ENCODE results near the gene SETD2. TPM values are rescaled to one million over a fixed set of nuclear protein-coding genes. Genes with fewer than 3 reads are reported as not detected.

Gene SETD2
- total and polyA plus RNA-seq, 2 donors (not counting 1 experiment from before 2014, with no cell fraction given): 22.6 to 91.4 TPM

- Mint-ChIP-seq H3K27me3 (no peaks in the 10 kb centered on the region), H3K27ac (no peak overlapping the region), H3K4me1 (peaks cover 26% of the 10 kb centered on the region), H3K9me3 (ENCODE audit: insufficient read depth) (no peaks in the 10 kb centered on the region), H3K4me3 (no peak overlapping the region)
- CTCF ChIA-PET: interaction anchor here (1.0 to 1.3 kb wide), 2 partner anchors 9 kb away, joined by 3 read pairs; no protein-coding TSS in a partner anchor
- no peak for DNase-seq
- no peaks in the 10 kb centered on the region for H3K79me2 ChIP-seq (ENCODE audit: control insufficient read depth, insufficient read depth, low read length)
- no peak overlapping the region for H2AFZ ChIP-seq (ENCODE audit: insufficient read depth, low read depth, low read length, poor library complexity, severe bottlenecking)
- peaks cover 11% of the 10 kb centered on the region for H4K20me1 ChIP-seq (ENCODE audit: control insufficient read depth, insufficient read depth, low read length, poor library complexity, severe bottlenecking)
- ATAC-seq (ENCODE audit: low read depth): no peak
- no peak for TF ChIP-seq CTCF (IDR thresholded peaks at IDR 0.05)
- H3K36me3 ChIP-seq (replicated peaks in 1 of 2; ENCODE audit: control extremely low read depth in 1 of 2, control insufficient read depth in 1 of 2, extremely low read depth in 1 of 2, insufficient read depth in 2 of 2, low read length in 1 of 2): peaks cover 0 to 32% of the 10 kb centered on the region in 2 experiments
- H3K27ac ChIP-seq (ENCODE audit: low read length in 2 of 2): no peak overlapping the region
- H3K4me1 ChIP-seq (ENCODE audit: control insufficient read depth in 2 of 2, insufficient read depth in 2 of 2, low read length in 2 of 2): peaks cover 16 to 33% of the 10 kb centered on the region in 2 donors
- intact Hi-C loops (cut with micrococcal nuclease): no loop called here
- no peaks in the 10 kb centered on the region for H3K27me3 ChIP-seq (replicated peaks in 1 of 4; ENCODE audit: control extremely low read depth in 1 of 4, control insufficient read depth in 3 of 4, insufficient read depth in 4 of 4, low read length in 3 of 4)
- POLR2A ChIA-PET: no interaction called here
- WGBS (ENCODE audit: insufficient coverage): 96% methylated on average over 7 of the region's 10 CpGs
- no peaks in the 10 kb centered on the region for H3K9me3 ChIP-seq (ENCODE audit: control extremely low read depth in 1 of 3, control insufficient read depth in 2 of 3, insufficient read depth in 1 of 3, low read length in 2 of 3)
- H3K4me3 ChIP-seq (ENCODE audit: control extremely low read depth in 1 of 5, extremely low read depth in 1 of 5, insufficient read depth in 1 of 5, low read depth in 2 of 5, low read length in 4 of 5): no peak overlapping the region
- no peak overlapping the region for H3K9ac ChIP-seq (ENCODE audit: low read length)
- no peak overlapping the region for H3K4me2 ChIP-seq (replicated peaks; ENCODE audit: low read depth, low read length, poor library complexity, severe bottlenecking)
Observed at GRCh38 chr3:47012342-47013230, 151.3 kb downstream of the SETD2 start.

- DNase-seq: no peak
- ChIA-PET POLR2A (no interaction called here), CTCF (interaction anchor here (1.3 kb wide), 1 partner anchor 32 kb away, joined by 3 read pairs; the partner anchor contains the start of gene NBEAL2)
- TF ChIP-seq EZH2 (IDR thresholded peaks at IDR 0.05; ENCODE audit: borderline replicate concordance, insufficient read depth, low read depth, low read length, poor library complexity, severe bottlenecking): no peak
- TF ChIP-seq CTCF (IDR thresholded peaks at IDR 0.05): no peak
- H3K4me1 Mint-ChIP-seq: peaks cover 14% of the 10 kb centered on the region
- intact Hi-C loops (cut with micrococcal nuclease): no loop called here
- Histone ChIP-seq H3K27ac (ENCODE audit: low read length in 2 of 2) (peak overlapping the region in 1 of 2 donors; percentile 56), H3K4me2 (replicated peaks; ENCODE audit: low read depth, low read length, poor library complexity, severe bottlenecking) (no peak overlapping the region), H3K9ac (ENCODE audit: low read length) (no peak overlapping the region), H3K4me1 (ENCODE audit: control insufficient read depth in 2 of 2, insufficient read depth in 2 of 2, low read length in 2 of 2) (peaks cover 6 to 21% of the 10 kb centered on the region in 2 donors), H4K20me1 (ENCODE audit: control insufficient read depth, insufficient read depth, low read length, poor library complexity, severe bottlenecking) (no peaks in the 10 kb centered on the region), H3K27me3 (replicated peaks in 1 of 4; ENCODE audit: control extremely low read depth in 1 of 4, control insufficient read depth in 3 of 4, insufficient read depth in 4 of 4, low read length in 3 of 4) (no peaks in the 10 kb centered on the region), H2AFZ (ENCODE audit: insufficient read depth, low read depth, low read length, poor library complexity, severe bottlenecking) (no peak overlapping the region), H3K4me3 (ENCODE audit: control extremely low read depth in 1 of 5, extremely low read depth in 1 of 5, insufficient read depth in 1 of 5, low read depth in 2 of 5, low read length in 4 of 5) (no peak overlapping the region), H3K79me2 (ENCODE audit: control insufficient read depth, insufficient read depth, low read length) (no peaks in the 10 kb centered on the region), H3K9me3 (ENCODE audit: control extremely low read depth in 1 of 3, control insufficient read depth in 2 of 3, insufficient read depth in 1 of 3, low read length in 2 of 3) (no peaks in the 10 kb centered on the region), H3K36me3 (replicated peaks in 1 of 2; ENCODE audit: control extremely low read depth in 1 of 2, control insufficient read depth in 1 of 2, extremely low read depth in 1 of 2, insufficient read depth in 2 of 2, low read length in 1 of 2) (peaks cover 0 to 22% of the 10 kb centered on the region in 2 experiments)
- no peaks in the 10 kb centered on the region for H3K27me3 Mint-ChIP-seq
- 80% methylated on average over 5 of the region's 6 CpGs for WGBS (ENCODE audit: insufficient coverage)
- H3K9me3 Mint-ChIP-seq (ENCODE audit: insufficient read depth): no peaks in the 10 kb centered on the region
- H3K27ac Mint-ChIP-seq: peak overlapping the region; percentile 86
- H3K4me3 Mint-ChIP-seq: no peak overlapping the region
- ATAC-seq (ENCODE audit: low read depth): no peak
Observed at GRCh38 chr3:47011371-47011770, 152.5 kb downstream of the SETD2 start.

Measured in B cell (primary cell).